Fibroblast of peridontal ligament (primary cell): ENCODE measurements around the gene UGDH.
"Not testable (repeated sequence)": the region's sequence is repeated elsewhere in the genome, so short reads cannot be mapped to it uniquely, and the experiment has no call there.

Experiments used
- DNase-seq: peaks from one replicate; pipeline ENCODE4 v3.0.0-alpha.2; 2010; ENCODE audit errors: extremely low read depth

UGDH gene

DNA sequence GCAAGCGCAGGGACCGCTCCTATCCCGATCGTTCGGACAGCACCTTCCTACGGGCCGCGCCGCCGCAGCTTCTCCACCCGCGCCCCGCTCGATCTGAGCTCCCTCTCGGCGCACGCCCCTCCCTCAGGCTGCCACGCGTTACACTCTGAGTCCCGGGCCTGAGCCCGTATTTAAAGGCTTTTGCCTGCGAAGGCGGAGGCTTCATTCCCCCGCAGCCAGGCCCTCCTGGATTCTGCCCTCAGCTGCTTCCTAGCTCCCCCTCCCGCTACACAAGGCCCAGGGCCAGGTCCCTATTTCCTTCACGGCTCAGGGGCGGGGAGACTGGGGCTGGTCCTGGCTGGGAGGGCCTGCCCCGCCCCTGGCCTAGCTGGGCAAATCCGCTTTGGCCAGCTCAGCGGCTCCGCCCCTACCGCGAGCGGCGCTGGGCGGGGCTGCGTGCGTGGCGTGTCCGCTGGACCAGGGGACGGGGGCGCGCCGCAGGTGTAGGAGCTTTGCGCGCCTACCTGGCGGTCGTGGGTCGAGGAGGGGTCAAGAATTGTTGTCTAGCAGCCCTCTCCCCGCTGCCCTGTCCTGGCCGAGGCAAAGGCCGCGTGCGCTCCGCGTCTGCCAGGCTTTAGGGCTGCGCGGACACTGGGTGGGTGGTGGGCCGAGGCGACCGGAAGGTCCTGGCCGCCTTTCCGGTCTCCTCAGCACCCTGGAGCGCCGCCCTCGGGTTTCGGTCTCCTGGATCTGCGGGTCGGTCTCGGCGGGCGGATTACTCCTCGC, at the start of gene UGDH:
TSS of gene UGDH (minus strand) at position 144 of the 765 bp plus-strand sequence. CDS start 5,927 bp downstream, outside the sequence.
- DNase-seq, result peak; percentile 99

DNA sequence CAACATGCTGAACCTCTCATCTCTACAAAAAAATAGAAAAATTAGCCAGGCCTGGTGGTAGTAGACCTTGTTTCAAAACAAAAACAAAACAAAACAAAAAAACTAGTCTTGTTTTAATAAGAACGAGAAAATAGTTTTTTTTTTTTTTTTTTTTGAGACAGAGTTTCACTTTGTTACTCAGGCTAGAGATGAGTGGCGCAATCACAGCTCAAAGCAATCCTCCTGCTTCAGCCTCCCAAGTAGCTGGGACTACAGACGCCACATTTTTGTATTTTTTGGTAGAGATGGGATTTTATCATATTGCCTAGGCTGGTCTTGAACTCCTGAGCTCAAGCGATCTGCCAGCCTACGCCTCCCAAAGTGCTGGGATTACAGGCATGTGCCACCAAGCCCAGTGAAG, 47.7 kb upstream of the UGDH start:
- no peak for DNase-seq

DNA sequence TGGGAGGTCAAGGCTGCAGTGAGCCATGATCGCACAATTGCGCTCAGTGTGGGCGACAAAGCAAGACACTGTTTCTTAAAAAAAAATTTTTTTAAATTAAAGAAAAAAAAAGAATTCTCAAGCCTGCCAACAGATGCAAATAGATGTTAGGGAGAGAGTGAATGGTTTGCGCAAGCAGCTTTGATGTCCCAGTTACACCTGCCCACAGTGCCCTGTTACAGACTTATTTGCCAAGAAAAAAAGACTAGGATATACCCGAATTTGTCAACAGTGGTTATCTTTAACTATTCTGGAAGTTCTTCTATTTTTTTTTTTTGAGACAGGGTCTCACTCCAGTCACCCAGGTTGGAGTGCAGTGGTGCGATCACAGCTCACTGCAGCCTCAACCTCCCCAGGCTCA, 44.3 kb upstream of the UGDH start:
- no peak for DNase-seq

DNA sequence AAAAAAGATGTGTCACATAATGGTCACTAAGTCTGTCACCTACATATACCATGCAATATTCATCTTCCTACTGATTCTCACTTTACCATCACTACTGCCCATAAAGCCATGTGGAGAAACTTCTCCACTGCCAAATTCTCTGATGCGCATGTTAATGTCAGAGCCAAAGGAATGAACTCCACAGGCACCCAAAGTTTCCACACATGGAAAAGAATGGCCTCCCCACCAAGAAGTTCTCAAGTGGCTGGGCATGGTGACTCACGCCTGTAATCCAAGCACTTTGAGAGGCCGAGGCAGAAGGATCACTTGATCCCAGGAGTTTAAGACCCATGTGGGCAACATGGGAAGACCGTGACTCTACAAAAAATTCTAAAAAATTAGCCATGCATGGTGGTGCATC, 43.8 kb upstream of the UGDH start:
- DNase-seq, result peak; percentile 32

DNA sequence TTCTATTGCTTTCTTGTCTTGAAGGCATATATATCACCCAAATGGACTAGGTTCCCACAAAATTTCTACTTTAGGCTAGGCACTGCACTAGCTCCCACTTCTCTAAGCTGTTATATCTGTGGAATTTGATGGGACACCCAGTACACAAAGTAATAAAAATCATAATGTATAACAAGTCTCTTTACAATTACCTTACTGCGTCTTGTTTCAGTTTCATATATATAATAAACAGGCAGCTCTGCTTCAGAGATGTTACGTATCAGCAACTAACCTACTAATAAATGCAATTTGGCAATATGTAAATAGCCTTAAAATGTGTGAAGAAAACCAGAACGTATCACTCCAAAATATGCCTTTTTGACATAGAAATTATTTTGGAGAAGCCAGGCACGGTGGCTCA, 42.0 kb upstream of the UGDH start:
- no peak for DNase-seq

GRCh38 chr4:39568805-39569204, 41.6 kb upstream of the UGDH start:
- DNase-seq, result no peak

- peak; percentile 88 for DNase-seq
These were observed 38.8 kb upstream of the UGDH start for GRCh38 chr4:39565878-39566600.

DNA sequence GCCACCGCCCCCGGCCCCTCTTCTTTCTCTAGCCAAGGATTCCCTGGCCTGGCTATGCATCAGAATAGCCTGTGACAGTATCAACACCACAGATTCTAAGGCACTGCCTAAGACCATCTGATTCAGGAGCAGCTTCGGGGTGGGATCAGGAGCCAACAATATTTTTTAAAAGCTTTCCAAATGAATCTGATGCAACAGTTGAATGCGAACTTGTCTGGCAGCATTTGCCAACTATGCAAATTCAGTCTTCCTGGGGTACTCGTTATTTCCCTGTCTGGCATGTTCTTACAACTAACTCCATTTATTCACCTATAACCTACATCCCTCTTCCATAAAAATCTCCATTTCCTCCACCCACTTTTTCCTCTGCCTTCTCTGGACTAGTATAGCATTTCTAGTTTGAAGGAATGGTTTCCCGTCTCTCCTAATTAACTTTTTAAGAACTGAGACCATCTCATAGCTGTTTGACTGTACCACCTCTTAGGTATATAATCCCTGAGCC, 36.2 kb upstream of the UGDH start:
- DNase-seq, result no peak

DNA sequence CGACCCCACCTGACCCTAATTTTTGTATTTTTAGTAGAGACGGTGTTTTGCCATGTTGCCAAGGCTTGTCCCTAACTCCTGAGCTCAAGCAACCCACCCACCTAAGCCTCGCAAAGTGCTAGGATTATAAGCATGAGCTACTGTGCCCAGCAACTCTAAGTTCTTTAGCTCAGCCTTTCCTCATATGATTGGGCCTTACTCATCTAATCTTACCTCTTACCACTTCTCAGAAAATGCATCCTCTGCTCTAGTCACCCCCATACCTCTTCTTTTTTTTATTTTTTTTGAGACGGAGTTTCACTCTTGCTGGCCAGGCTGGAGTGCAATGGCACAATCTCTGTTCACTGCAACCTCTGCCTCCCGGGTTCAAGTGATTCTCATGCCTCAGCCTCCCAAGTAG, 35.6 kb upstream of the UGDH start:
- DNase-seq, result no peak

GRCh38 chr4:39559626-39560025, 32.4 kb upstream of the UGDH start:
- no peak for DNase-seq

DNA sequence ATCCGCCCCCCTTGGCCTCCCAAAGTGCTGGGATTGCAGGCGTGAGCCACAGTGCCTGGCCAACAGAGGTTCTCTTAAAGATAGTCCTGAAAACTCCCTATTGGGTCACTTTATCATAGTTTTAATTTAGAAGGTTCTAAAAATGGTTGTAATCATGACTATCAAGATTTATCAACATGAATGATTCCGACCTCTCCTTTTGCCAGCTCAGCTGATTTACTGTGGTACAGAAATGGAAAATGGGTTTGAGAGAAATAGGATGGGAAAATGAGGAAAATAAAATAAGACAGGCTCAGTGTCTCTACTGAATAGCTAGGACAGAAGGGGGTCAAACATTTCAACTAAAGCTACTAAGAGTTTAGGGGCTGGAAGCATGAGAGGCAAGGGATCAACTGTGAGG, 28.2 kb upstream of the UGDH start:
- no peak for DNase-seq

- peak; percentile 36 for DNase-seq
These were observed 21.3 kb upstream of the UGDH start for GRCh38 chr4:39548425-39549067.

GRCh38 chr4:39544580-39545315, 17.5 kb upstream of the UGDH start:
- DNase-seq, result peak; percentile 25

DNA sequence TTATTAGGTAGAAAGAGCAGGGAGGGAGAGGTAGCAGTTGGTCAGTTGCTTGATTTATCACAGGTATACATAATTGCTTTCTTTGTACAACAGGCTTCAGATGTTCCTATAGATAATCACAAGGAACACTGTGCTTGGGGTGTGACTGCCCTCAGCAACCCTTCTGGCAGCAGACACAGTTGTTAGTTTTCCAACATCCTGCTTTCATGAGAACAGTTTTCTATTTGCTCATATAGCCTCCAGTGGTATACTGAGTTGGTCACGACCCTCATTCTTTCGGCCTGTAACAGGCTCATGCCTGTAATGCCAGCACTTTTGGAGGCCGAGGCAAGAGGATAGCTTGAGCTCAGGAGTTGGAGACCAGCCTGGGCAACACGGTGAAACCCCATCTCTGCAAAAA, 16.8 kb upstream of the UGDH start:
- DNase-seq, result not testable (repeated sequence)

- DNase-seq, result no peak
These were observed 15.8 kb upstream of the UGDH start for GRCh38 chr4:39543034-39543433.

DNA sequence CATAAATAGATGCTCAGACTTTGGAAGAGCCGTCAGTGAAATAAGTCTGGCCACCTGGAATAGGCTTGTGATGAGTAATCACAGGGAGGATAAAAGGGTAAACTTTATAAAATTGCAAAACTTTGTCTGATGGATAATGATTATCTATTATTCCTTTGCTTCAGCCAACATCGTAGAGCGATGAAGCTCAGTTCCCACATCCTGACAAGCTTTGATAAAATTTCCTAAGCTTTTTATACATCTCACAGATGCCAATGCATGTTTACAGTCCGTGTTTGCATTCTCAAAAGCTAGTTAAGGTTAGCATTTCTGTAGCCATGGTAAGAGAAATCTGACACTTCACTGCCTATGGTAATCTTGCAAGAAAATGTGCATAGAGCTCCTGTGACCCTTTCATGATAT, 15.4 kb upstream of the UGDH start:
- DNase-seq, result no peak

- DNase-seq, result no peak
These were observed 14.9 kb upstream of the UGDH start for GRCh38 chr4:39541987-39542610.

DNA sequence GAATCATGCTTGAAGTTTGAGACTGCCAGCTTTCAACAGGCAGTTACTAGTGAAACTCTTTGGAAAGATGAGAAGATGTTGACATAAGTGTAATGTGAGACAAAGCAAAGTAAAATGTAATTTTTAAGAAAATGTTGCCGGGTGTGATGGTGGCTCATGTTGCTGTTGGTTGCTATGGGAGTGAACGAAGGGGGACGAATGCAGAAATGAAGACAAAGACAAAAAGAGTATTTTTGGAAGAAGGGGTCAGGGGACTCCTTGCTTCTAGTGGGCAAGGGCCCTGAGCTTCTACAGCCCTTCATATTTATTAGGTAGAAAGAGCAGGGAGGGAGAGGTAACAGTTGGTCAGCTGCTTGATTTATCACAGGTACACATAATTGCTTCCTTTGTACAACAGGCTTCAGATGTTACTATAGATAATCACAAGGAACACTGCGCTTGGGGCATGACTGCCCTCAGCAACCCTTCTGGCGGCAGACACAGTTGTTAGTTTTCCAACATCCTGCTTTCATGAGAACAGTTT, 11.9 kb upstream of the UGDH start:
- peak; percentile 77 for DNase-seq

- DNase-seq, result no peak
These were observed 6.3 kb upstream of the UGDH start for GRCh38 chr4:39533541-39533940.

DNA sequence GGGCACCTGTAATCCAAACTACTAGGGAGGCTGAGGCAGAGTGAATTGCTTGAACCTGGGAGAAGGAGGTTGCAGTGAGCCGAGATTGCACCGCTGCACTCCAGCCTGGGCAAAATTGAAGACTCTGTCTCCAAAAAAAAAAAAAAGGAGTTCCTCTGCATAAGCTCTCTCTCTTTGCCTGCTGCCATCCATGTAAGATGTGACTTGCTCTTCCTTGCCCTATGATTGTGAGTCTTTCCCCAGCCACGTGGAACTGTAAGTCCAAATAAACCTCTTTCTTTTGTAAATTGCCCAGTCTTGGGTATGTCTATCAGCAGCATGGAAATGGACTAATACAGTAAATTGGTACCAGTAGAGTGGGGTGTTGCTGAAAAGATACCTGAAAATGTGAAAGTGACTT, 5.0 kb upstream of the UGDH start:
- not testable (repeated sequence) for DNase-seq

GRCh38 chr4:39530682-39531081, 3.4 kb upstream of the UGDH start:
- no peak for DNase-seq
